ENCODE data around the gene TANK.

TANK gene

DNA sequence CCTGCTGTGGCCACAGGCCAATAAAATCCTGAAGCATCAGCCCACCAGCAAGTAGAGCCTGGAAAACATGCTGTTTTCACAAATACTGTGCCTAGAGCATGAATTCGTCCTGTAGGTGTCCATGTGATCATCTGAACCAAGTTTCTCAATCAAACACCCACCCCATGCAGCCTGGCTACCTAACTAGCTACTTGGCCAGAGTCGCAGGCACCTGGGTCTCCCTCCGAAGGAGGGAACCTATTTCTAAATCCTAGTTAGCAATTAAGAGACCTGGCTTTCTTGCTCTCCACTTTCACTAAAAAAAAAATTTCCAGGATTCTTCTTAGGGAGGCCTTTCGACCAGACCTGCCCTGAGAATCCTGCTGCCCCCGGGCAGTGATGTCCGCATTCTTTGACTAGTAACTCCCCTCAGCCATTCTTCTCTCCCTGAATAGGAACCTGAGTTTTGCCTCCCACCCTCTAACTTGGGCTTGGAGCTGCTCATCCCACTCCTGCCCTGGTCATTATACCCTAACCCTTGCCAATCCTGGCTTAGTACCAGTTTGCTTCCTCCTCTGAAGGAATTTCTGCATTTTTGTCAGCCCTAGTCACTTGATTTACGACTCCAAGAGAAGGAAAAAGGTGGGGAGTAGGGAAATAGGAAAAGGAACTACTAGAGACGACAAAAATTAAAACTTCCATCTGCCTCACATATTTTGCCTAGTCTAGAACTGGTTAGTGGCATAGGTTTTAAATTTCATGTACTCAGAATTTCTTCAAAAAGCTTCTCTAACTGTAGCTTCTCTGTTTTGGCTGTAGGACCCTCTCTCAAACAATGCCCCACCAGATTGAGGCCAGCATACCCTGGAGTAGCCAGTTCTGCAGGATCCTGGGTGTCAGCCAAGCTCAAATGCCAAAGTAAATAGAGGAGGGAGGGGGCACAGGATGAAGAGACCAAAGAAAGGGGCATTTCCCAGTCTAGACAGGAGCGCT, 25.4 kb upstream of the TANK start:
- no peak for DNase-seq

- no peak for DNase-seq
Observed at GRCh38 chr2:161135951-161136593, 24.2 kb upstream of the TANK start.

GRCh38 chr2:161136696-161137324, 23.4 kb upstream of the TANK start:
- peak in 1 of 2 experiments; percentile 19 for DNase-seq

GRCh38 chr2:161138429-161138828, 21.8 kb upstream of the TANK start:
- DNase-seq = no peak

DNA sequence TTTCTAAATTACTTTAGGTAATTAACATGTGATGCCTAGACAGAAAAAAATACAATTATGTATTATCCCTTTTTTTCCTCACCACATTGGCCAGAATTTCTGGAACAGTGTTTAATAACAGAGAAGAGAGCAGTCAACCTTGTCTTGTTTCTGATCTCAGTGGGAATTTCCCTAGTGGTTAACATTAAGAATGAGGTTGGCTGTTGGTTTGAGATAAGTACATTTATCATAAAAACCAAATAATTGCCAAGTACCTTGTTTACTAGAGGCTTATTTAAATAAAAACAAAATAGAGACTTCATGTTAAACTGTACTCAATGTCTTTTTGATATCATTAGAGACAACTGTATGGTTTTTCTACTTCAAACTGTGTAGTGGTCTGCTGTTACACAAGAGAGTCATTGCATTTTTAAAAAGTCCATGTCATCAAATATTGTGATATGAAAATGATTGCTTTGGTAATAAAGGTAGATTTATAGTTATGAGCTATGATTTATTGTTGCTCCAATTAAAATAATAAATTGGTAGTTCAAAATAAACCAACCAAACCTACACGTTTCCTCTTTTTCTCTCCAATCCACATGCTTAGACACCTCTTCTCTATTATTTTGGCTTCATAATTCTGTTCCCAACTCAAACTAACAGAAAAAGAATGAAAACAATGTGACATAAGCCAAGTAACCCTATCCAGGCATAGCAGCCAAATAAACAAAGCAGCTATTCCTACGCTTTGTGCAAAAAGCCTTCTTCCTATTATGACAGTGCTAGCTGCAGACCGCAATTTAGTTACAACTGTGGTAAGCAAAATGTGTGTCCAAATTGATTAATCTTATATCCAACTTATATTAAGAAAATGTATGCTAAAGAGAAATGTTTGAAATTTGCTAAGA, 20.9 kb upstream of the TANK start:
- no peak for DNase-seq

DNA sequence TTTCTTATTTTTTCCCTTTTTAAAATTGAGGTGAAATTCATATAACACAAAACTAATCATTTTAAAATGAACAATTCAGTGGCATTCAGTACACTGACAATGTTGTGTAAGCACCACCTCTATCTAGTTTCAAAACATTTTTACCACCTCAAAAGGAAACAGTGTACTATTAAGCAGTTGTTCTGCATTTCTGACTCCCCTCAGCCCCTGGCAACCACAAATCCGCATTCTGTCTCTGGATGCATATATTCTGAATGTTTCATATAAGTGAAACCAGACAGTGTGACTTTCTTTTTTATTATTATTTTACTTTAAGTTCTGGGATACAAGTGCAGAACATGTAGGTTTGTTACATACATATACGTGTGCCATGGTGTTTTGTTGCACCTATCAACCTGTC, 19.2 kb upstream of the TANK start:
- no peak for DNase-seq

DNA sequence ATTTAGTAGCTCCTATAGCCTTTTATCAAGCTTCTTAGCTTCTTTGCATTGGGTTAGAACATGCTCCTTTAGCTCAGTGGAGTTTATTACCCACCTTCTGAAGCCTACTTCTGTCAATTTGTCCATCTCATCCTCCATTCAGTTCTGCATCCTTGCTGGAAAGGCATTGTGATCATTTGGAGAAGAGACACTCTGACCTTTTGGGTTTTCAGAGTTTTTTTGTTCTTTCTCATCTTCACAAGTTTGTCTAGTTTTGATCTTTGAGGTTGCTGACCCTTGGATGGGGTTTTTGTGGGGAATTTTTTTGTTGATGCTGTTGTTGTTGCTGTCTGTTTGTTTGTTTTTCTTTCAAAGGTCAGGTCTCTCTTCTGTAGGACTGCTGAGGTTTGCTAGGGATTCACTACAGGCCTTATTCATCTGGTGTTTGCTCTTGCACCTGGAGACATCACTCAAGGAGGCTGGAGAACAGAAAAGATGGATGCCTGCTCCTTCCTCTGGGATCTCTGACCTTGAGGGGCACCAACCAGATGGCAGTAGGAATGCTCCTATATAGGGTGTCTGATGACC, 13.9 kb upstream of the TANK start:
- no peak for DNase-seq

GRCh38 chr2:161146996-161147395, 13.2 kb upstream of the TANK start:
- DNase-seq = no peak

- DNase-seq = no peak
Observed at GRCh38 chr2:161147856-161148255, 12.4 kb upstream of the TANK start.

DNA sequence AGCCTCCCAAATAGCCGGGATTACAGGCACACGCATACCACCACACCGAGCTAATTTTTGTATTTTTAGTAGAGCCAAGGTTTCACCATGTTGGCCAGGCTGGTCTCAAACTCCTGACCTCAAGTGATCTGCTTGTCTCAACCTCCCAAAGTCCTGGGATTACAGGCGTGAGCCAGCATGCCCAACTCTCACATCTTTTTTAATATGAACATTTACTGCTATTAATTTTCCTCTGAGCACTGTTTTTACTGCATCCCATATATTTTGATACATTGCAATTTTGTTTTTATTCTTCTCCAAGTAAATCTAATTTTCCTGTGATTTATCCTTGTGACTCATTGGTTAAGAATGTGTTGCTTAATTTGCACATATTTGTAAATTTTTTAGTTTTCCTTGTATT, 9.5 kb upstream of the TANK start:
- DNase-seq = no peak

- DNase-seq = no peak
Observed at GRCh38 chr2:161152302-161152701, 7.9 kb upstream of the TANK start.

- DNase-seq = no peak
Observed at GRCh38 chr2:161158882-161159281, 1.3 kb upstream of the TANK start.

GRCh38 chr2:161159456-161160225, 587 bp upstream of the TANK start:
- no peak for DNase-seq

DNA sequence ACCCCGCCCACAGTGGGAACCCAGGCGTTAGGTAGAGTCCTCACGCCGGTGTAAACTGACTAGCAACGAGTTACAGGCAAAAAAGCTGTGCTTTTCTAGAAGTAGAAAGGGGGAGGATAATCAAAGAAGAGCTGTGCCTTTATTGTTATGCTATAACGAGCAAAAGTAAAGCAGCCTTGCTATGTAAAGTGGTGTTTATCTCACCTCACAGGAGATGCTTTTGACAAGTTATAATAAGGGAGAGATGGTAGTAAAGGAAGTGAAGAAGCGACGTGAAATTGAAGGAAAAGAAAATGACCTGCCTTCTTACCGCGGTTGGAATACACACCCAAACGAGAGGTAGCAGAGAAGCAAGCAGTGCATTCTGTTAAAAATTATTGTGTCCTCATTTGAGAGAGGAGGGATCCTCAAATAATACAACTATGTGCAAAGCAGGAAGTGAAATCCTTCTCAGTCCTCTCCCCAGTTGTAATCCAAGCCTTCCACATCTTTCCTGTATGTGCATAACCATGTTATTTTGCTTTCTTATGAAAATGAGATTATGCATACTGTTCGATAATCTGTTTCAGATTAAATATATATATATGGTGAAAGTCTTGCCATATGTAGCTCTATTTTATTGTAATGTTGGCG, 962 bp downstream of the TANK start:
- DNase-seq = no peak

- DNase-seq = no peak
Observed at GRCh38 chr2:161163440-161163839, 3.2 kb downstream of the TANK start.

DNA sequence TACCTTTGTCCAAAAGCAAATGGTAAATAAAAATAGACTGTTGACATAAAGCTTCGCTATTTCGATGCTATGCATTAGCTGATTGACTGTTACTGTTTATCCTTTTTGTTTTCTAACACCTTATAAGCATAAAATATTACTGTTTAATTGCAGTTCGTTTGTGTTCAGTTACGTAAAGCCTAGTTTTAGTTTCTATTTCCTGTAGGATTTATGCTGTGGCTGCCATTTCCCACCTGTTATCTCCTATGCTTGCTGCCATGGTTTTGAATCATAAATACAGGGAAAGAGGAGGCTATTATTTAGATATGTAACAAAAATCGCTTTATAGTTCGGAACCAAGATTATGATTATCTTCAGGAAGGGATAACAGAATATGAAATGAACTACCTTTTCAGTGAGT, 3.9 kb downstream of the TANK start:
- no peak for DNase-seq

DNA sequence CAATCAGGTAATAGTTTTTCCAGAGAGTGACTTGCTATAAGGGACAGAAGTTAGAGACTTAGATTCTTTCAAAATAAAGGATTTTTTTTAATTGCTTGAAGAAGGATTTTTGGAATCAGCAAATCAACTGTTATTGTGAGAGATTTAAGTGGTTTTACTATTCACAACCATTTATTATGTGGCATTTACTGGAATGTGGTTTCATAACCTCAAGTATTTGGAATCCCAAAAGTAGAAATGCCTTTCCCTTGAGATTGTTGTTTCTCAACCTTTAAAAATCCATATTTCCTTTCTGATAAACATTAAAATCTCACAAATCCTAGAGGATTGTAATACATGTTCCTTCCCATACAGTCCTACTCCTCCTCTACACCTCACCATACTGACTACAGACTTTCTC, 5.0 kb downstream of the TANK start:
- no peak for DNase-seq

DNA sequence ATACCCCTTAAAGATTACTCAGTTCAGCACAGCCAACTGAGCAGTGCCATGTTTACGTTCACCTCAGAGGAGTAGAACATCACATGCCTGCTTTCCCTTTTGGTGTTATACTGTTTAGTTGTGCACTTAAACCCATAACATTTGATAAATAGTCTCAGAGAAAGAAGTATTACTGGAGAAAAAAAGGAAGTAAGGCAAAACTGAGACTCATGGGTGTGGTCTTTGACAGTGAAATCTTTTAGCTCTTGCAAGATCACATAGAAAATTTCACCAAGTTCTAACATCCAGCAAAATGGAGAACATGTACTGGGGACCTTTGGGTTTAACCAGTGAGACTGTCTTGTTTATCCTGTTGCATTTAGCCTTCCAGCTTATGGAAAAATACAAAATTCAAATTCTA, 5.6 kb downstream of the TANK start:
- DNase-seq = no peak

DNA sequence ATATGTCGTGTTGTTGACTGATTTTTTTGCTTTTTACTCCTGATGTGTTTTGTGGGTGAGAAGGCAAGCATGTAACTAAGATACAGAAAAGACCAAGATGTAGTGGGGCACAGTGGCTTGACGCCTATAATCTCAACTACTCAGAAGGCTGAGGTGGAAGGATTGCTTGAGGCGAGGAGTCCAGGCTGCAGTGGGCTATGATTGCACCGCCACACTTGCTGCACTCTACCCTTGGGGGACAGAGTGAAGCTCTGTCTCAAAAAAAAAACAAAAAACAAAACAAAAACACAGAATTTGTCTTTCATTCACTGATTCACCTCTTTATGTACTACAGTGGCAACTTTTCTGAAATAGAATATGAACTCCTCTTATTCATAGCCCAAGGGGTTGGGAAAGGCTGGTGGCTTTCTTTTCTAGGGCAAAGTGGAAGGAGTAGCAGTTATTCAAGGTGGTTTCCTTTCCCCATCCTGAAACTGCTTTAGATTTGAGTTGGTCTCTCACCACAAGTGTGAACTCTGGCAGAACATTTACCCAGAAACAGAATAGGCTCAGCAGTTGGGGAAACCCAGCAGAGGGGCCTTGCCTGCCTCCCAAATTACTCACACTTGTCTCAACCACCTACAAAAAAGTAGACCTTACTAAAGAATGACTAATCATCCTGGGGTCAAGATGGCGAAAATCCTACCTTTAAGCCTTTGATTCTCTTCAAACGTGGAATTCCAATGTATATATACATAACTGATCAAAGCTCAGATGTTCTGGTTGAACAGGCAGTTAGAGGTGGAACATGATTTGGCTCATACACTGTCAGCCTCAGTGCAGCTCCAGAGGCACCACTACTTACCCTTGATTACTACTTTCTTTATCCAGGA, 6.5 kb downstream of the TANK start:
- DNase-seq = peak; percentile 42 to 47

DNA sequence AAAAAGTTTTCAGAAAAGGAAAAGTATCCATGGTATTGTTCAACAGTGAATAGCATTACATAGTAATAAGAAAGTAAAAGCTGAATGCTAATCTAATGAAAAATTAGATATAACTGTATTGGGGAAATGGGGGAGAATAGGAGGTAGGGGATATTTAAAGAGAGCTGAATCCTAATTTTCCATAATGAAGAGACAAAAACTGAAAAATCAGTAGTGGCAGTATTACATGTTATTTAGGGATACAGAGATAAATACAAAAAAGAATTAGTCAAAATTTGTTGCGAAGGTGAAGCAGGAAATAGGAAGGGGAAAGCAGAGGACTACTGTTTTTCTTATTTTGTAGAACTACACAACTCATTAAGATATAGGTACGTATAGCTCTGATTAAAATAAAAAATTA, 9.1 kb downstream of the TANK start:
- DNase-seq = no peak

All from stimulated activated CD4-positive, alpha-beta T cell treated with anti-CD3 and anti-CD28 coated beads, Interleukin-4, amount 100 ng/mL, for 4 hours (primary cell).